GM18520 (cell line): ENCODE results near the gene ILF3.
A peak's percentile ranks its signal among the peaks of the same experiment; 100 is the strongest.

ENCODE experiments used
- ATAC-seq: cut with Tn5 transposase; IDR thresholded peaks from one replicate; pipeline ENCODE4 v1.9.1; 2021; ENCODE audit not compliant: unreplicated experiment

The ILF3 gene

DNA sequence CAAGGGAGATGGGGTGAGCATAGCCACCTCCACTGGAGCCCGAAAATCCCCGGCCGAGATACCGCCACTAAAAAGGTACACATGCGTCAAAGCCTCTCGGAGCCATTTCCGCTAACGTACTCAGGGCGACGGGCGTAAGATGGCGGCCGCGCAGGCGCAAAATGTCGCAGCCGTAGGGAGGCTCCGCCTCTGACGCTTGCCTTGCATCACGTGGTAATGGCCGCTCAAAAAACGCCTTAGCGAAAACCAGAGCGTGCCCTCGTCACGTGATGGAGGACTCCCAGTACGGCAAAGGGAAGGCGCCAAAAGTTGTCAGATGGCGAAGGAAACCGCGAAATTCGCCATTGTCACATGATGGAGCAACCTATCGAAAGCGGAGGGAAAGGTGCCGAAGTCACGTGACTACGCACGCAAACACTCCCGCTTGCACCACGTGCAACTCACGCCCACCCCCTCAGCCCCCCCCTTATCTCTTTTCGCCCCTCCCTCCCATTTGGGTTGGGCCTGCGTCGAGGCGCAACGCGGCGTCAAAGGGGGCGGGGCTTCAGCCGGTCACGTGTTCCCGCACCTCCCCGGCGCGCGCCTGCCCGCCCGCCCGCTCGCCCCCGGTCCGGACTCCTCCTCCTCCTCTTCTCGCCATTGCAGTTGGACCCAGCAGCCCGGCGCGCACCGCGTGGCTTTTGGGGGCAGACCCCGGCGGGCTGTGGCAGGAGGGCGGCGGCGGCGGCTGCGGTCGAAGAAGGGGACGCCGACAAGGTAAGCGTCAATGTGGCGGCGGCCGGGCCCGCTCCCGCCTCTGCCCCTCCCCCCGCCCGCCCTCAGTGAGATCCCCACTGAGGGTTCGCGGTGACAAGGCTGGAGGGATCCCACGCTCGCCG lies at the start of gene ILF3:
ILF3 (plus strand) TSS at position 615 of the 878 bp plus-strand sequence. CDS start 16,260 bp downstream, outside the sequence.
- peak; percentile 81 for ATAC-seq

DNA sequence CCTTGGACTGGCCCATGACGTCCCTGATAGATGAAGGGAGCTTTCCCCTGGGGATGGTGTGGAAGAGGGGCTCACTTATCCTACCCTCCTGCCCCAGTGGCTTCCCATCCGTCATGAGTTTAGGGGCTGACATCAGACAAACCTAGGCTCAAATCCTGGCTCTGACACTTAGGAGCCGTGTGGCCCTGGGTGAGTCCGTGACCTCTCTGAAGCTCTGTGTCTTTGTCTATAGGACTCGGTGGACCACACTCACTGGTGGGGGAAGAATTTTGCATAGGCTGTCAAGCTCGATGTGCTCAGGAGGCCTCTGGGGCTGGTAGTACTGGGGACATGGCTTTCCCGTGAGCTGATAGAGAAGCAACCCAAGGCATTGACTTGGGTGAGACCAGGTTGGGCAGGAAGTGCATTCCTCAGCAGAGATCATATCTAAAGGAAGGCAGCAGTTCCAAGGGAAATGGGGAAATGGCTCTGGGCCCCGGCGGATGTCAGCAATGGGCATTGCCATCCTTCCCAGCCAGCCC lies 49.6 kb upstream of the ILF3 start:
- ATAC-seq, result no peak

DNA sequence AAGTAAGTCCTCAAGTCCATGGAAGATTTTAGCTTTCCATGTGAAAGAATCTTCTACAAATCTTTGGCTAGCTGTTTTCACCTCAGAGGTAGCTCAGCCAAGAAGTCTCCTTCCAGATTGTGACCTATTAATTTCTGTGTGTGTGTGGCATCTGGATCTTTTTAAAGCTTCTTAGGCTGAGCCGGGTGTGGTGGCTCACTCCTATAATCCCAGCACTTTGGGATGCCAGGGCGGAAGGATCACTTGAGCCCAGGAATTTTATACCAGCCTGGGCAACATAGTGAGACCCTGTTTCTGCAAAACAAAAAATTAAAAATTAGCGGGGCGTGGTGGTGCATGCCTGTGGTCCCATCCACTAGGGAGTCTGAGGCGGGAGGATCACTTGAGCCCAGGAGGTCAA lies 42.2 kb upstream of the ILF3 start:
- ATAC-seq, result no peak

- no peak for ATAC-seq
Measured at GRCh38 chr19:10612499-10613119, 41.5 kb upstream of the ILF3 start.

- no peak for ATAC-seq
Measured at GRCh38 chr19:10615429-10616023, 38.6 kb upstream of the ILF3 start.

DNA sequence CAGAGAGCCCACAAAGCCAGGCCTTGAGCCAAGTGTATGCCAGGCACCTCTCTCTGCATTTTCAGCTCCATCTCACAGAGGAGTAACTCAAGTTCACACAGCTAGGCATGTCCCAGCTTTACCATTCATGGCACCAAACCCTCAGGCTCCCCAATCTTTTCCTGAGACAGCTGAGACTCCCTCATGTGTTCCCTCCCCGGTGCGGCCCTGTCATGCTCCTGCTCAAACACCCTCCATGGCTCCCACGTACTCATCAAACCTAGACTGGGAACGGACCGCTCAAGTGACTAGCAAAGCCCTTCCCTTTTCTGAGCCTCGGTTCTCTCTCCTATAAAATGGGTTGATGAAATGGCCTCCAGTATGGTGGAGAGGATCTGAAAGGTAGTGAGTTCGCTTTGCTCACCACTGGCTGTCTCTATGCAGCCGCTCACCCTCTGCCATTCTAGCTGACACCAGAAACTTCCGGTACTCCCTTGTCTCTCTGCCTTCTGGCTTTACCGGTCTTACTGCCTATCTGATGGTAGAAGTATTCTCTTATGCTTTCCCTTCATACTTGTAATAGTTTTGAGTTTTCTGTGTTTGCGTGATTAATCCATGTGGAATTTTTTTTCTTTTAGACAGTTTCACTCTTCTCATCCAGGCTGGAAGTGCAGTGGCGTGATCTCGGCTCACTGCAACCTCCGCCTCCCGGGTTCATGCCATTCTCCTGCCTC lies 36.6 kb upstream of the ILF3 start:
- ATAC-seq, result no peak

- ATAC-seq, result no peak
Measured at GRCh38 chr19:10618846-10619245, 35.3 kb upstream of the ILF3 start.

- ATAC-seq, result no peak
Measured at GRCh38 chr19:10620786-10621185, 33.4 kb upstream of the ILF3 start.

- ATAC-seq, result no peak
Measured at GRCh38 chr19:10621966-10622365, 32.2 kb upstream of the ILF3 start.

DNA sequence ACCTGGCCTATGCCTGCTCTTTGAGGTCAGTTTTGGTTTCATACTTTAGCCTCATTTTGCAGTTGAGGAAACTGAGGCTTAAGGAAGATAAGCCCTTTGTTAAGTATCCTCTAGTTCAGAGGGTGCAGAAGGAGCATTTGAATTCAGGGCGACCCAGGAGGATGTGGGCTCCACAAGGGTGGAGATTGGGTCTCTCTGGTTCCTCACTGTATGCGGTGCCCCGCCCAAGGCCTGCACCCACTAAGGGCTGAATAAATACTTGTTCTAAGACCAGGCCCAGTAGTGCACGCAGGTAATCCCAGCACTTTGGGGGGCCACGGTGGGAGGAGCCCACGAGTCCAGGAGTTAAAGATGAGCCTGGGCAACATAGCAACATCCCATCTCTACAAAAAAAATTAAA lies 29.6 kb upstream of the ILF3 start:
- ATAC-seq, result no peak

DNA sequence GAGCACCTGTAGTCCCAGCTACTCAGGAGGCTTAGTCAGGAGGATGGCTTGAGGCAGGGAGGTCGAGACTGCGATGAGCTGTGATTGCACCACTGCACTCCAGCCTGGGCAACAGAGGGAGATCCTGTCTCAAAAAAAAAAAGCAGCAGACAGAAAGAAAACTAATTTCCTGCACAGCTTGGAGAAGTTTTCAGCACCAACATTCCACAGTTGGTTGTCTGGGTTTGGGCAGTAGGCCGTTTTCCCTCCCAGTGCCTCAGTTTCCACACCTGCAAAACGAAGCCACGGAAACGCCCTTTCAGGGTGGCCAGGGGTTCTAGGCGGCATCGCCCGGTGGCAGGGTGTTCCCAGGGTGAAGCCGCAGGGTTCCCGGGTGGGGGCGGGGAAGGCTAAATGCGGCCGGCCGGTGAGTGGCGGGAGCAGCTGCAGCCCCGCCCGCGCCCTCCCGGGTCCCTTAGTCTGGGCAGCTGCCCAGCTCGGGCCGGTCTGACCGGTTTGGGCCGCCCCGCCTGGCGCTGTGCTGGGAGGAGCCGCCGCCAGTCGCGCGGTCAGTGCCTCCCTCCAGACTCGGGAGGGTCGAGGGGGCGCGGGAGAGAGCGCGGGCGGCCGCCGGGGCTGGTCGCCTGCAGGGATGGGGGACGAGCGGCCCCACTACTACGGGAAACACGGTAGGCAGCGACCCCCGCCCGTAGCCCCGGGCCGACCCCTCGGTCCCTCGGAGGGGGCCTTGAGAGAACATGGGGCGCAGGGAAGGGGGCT lies 29.0 kb upstream of the ILF3 start, which contains the start of gene SLC44A2:
SLC44A2 (plus strand) TSS at position 551 of the 759 bp plus-strand sequence; CDS start at position 632, 81 bp downstream.
- no peak for ATAC-seq

GRCh38 chr19:10625762-10626138 lies 28.4 kb upstream of the ILF3 start:
- no peak for ATAC-seq

DNA sequence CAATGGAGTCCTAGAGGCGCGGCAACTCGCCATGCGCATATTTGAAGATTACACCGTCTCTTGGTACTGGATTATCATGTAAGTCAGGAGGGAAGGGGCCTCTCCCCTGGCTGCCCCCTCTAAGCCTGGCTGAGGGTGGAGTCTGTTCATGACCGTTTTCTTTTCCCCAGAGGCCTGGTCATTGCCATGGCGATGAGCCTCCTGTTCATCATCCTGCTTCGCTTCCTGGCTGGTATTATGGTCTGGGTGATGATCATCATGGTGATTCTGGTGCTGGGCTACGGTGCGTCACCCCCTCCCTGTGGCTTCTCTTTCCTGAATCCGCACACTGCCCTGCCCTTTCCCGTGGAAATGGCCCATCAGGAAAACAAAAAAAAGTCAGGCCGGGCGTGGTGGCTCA lies 22.3 kb upstream of the ILF3 start:
- no peak for ATAC-seq

DNA sequence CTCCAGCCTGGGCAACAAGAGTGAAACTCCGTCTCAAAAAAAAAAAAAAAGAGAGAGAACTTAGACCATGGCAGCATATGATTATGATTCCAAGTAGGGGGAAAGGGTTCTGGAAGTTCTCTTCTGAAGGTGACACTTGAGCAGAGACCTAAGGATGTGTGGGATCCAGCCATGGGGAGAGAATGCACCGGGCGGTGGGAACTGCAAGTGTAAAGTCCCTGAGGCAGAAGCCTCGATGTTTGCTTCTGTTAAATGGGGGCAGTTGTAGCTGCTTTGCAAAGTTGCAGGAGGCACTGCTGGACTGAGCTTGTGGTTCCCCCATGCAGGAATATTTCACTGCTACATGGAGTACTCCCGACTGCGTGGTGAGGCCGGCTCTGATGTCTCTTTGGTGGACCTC lies 19.7 kb upstream of the ILF3 start:
- no peak for ATAC-seq

- no peak for ATAC-seq
Measured at GRCh38 chr19:10634963-10635362, 19.2 kb upstream of the ILF3 start.

GRCh38 chr19:10636304-10636972 lies 17.7 kb upstream of the ILF3 start:
- ATAC-seq, result no peak

GRCh38 chr19:10637894-10638293 lies 16.3 kb upstream of the ILF3 start:
- ATAC-seq, result no peak

GRCh38 chr19:10639836-10640235 lies 14.3 kb upstream of the ILF3 start:
- ATAC-seq, result no peak

DNA sequence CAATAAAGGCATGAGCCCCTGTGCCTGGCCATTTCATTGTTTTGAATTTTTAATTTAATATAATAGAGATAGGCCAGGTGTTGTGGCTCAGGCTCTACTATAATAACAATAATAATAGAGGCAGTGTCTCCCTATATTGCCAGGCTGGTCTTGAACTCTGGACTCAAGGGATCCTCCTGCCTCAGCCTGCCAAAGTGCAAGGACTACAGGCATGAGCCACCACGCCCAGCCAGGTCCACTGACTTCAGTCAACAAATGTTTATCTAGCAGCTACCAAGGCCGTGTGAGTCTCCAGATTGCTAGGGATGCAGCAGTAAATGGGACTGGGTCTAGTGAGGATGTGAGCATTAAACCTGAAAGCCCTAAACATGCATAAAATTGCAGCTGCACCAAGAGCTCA lies 13.8 kb upstream of the ILF3 start:
- no peak for ATAC-seq

DNA sequence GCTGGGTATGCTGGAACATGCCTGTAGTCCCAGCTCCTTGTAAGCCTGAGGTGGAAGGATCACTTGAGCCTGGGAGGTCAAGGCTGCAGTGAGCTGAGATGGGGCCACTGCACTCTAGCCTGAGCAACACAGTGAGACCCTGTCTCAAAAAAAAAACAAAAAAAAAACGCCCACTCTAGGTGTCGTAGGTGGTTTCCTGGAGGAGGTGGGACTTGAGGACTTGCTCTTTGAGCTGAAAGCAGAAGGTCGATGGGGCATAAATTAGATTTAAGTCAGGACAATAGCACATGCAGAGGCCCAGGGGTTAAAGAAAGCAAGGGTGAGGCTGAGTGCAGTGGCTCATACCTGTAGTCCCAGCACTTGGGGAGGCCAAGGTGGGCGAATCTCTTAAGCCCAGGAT lies 12.9 kb upstream of the ILF3 start:
- ATAC-seq, result no peak
